Thymus (tissue), 11 donors: Measurements from ENCODE around the gene CDC26. TPM values are rescaled to one million over a fixed set of nuclear protein-coding genes. Genes with fewer than 3 reads are reported as not detected.

Source experiments
- DNase-seq, 9 donors: peaks; one replicate each; pipeline ENCODE4 v3.0.0-alpha.2; 2013; ENCODE audit warnings: low spot score in 9 of 9, low read depth in 6 of 9, missing footprints in 1 of 9
- H3K27ac ChIP-seq, 2 donors: one replicate each; pipeline ENCODE4 v1.5.1; 2013; ENCODE audit warnings: control low read depth in 1 of 2, low read depth in 1 of 2, low read length in 1 of 2, mild to moderate bottlenecking in 1 of 2, moderate library complexity in 1 of 2
- H3K27me3 ChIP-seq, 2 donors: one replicate each; pipeline ENCODE4 v1.5.1; 2013; ENCODE audit warnings: low read length in 1 of 2; ENCODE audit not compliant: control insufficient read depth in 2 of 2, insufficient read depth in 1 of 2
- H3K36me3 ChIP-seq, 2 donors: one replicate each; pipeline ENCODE4 v1.5.1; 2013; ENCODE audit warnings: low read length in 1 of 2, mild to moderate bottlenecking in 1 of 2, moderate library complexity in 1 of 2; ENCODE audit not compliant: control insufficient read depth in 2 of 2, insufficient read depth in 2 of 2
- H3K4me1 ChIP-seq, 2 donors: one replicate each; pipeline ENCODE4 v1.5.1; 2013; ENCODE audit warnings: low read length in 2 of 2; ENCODE audit not compliant: control insufficient read depth in 2 of 2, insufficient read depth in 2 of 2
- H3K4me3 ChIP-seq, 2 donors: one replicate each; pipeline ENCODE4 v1.5.1; 2013; ENCODE audit warnings: low read length in 2 of 2, control low read depth in 1 of 2, mild to moderate bottlenecking in 1 of 2
- H3K9me3 ChIP-seq, 2 donors: one replicate each; pipeline ENCODE4 v1.5.1; 2013; ENCODE audit warnings: low read length in 1 of 2, mild to moderate bottlenecking in 1 of 2; ENCODE audit not compliant: control insufficient read depth in 2 of 2, insufficient read depth in 1 of 2
- WGBS: extraction: QIAGEN DNeasy Blood & Tissue Kit; methylation state at CpG from one replicate; pipeline ENCODE4 v1.1.7; 2013; 5-methylcytosine and 5-hydroxymethylcytosine counted together
- polyA plus RNA-seq: library from polyadenylated mRNA; stranded (reverse); fragments of 200-250 nt; gene quantifications from one replicate; pipeline ENCODE4 v1.2.3, GENCODE V29; 2013
- total RNA-seq: library from RNA; stranded (reverse); fragments of 120-200 nt; gene quantifications from one replicate; pipeline ENCODE4 v1.2.4, GENCODE V29; 2013
- donor health status: healthy.

Gene CDC26
- total and polyA plus RNA-seq, 2 donors = 45.2 to 45.5 TPM

- H3K27ac ChIP-seq = no peak overlapping the region
- no peaks in the 10 kb centered on the region for H3K9me3 ChIP-seq
- H3K36me3 ChIP-seq = peaks cover 32 to 55% of the 10 kb centered on the region in 2 donors
- peaks cover 5% of the 10 kb centered on the region in 2 donors for H3K4me1 ChIP-seq
- no peak overlapping the region for H3K4me3 ChIP-seq
- WGBS = 95% methylated on average over 4 of the region's 4 CpGs
- H3K27me3 ChIP-seq = no peaks in the 10 kb centered on the region
- DNase-seq = no peak
These were observed 3.5 kb upstream of the CDC26 start for GRCh38 chr9:113278840-113279239.

GRCh38 chr9:113274474-113275156 lies 757 bp downstream of the CDC26 start:
- H3K4me3 ChIP-seq = peak overlapping the region; percentile 70 to 83
- H3K9me3 ChIP-seq = no peaks in the 10 kb centered on the region
- peaks cover 5% of the 10 kb centered on the region in 2 donors for H3K4me1 ChIP-seq
- peak in 8 of 9 donors; percentile 44 to 81 (median 62) for DNase-seq
- H3K36me3 ChIP-seq = peaks cover 31 to 51% of the 10 kb centered on the region in 2 donors
- 2% methylated on average over 15 of the region's 15 CpGs for WGBS
- no peaks in the 10 kb centered on the region for H3K27me3 ChIP-seq
- peak overlapping the region; percentile 93 to 95 for H3K27ac ChIP-seq

GRCh38 chr9:113269871-113270270 lies 5.5 kb downstream of the CDC26 start:
- no peaks in the 10 kb centered on the region for H3K4me1 ChIP-seq
- WGBS = over 99% methylated on average over 2 of the region's 2 CpGs
- no peak overlapping the region for H3K4me3 ChIP-seq
- H3K27ac ChIP-seq = no peak overlapping the region
- peaks cover 39 to 62% of the 10 kb centered on the region in 2 donors for H3K36me3 ChIP-seq
- no peaks in the 10 kb centered on the region for H3K27me3 ChIP-seq
- H3K9me3 ChIP-seq = no peaks in the 10 kb centered on the region
- no peak for DNase-seq

GRCh38 chr9:113269355-113269754 lies 6.0 kb downstream of the CDC26 start:
- Histone ChIP-seq H3K4me1 (no peaks in the 10 kb centered on the region), H3K27ac (no peak overlapping the region), H3K9me3 (no peaks in the 10 kb centered on the region), H3K27me3 (no peaks in the 10 kb centered on the region), H3K36me3 (peaks cover 39 to 62% of the 10 kb centered on the region in 2 donors), H3K4me3 (no peak overlapping the region)
- 98% methylated on average over 2 of the region's 2 CpGs for WGBS
- DNase-seq = no peak

- no peaks in the 10 kb centered on the region for H3K4me1 ChIP-seq
- no peak overlapping the region for H3K4me3 ChIP-seq
- H3K27me3 ChIP-seq = no peaks in the 10 kb centered on the region
- H3K27ac ChIP-seq = no peak overlapping the region
- H3K9me3 ChIP-seq = no peaks in the 10 kb centered on the region
- peaks cover 39 to 58% of the 10 kb centered on the region in 2 donors for H3K36me3 ChIP-seq
- 97% methylated on average over 4 of the region's 4 CpGs for WGBS
- DNase-seq = no peak
These were observed 7.3 kb downstream of the CDC26 start for GRCh38 chr9:113267911-113268566.

- H3K27me3 ChIP-seq = no peaks in the 10 kb centered on the region
- DNase-seq = no peak
- 97% methylated on average over 3 of the region's 3 CpGs for WGBS
- H3K4me3 ChIP-seq = no peak overlapping the region
- H3K9me3 ChIP-seq = no peaks in the 10 kb centered on the region
- H3K4me1 ChIP-seq = no peaks in the 10 kb centered on the region
- H3K27ac ChIP-seq = no peak overlapping the region
- H3K36me3 ChIP-seq = peaks cover 25 to 39% of the 10 kb centered on the region in 2 donors
These were observed 9.2 kb downstream of the CDC26 start for GRCh38 chr9:113266174-113266573.

GRCh38 chr9:113261917-113262671 lies 13.3 kb downstream of the CDC26 start:
- H3K4me3 ChIP-seq = no peak overlapping the region
- no peaks in the 10 kb centered on the region for H3K9me3 ChIP-seq
- H3K36me3 ChIP-seq = peaks cover 6 to 17% of the 10 kb centered on the region in 2 donors
- no peak overlapping the region for H3K27ac ChIP-seq
- no peaks in the 10 kb centered on the region for H3K27me3 ChIP-seq
- WGBS = 98% methylated on average over 1 of the region's 1 CpG
- H3K4me1 ChIP-seq = no peaks in the 10 kb centered on the region
- DNase-seq = no peak

GRCh38 chr9:113258282-113258681 lies 17.1 kb downstream of the CDC26 start:
- Histone ChIP-seq H3K9me3 (no peaks in the 10 kb centered on the region), H3K36me3 (peaks cover 6 to 14% of the 10 kb centered on the region in 2 donors), H3K4me3 (no peak overlapping the region), H3K4me1 (no peaks in the 10 kb centered on the region), H3K27me3 (no peaks in the 10 kb centered on the region), H3K27ac (no peak overlapping the region)
- 99% methylated on average over 1 of the region's 1 CpG for WGBS
- no peak for DNase-seq

- Histone ChIP-seq H3K4me3 (no peak overlapping the region), H3K9me3 (no peaks in the 10 kb centered on the region), H3K27ac (no peak overlapping the region), H3K27me3 (no peaks in the 10 kb centered on the region), H3K36me3 (peaks cover 6 to 14% of the 10 kb centered on the region in 2 donors), H3K4me1 (no peaks in the 10 kb centered on the region)
- 95% methylated on average over 3 of the region's 3 CpGs for WGBS
- no peak for DNase-seq
These were observed 17.5 kb downstream of the CDC26 start for GRCh38 chr9:113257863-113258262.
